Adipocyte (in vitro differentiated cells): ENCODE measurements around the gene ANGPT4.

Source experiments
- DNase-seq: peaks from one replicate; pipeline ENCODE4 v3.0.0-alpha.2; 2015; ENCODE audit warnings: low read depth
- H3K27me3 ChIP-seq: replicated peaks from 2 replicates; pipeline ENCODE4 v1.7.0; 2013; ENCODE audit warnings: mild to moderate bottlenecking, low read length, moderate library complexity; ENCODE audit not compliant: control insufficient read depth, insufficient read depth
- H3K36me3 ChIP-seq: 2 replicates; pipeline ENCODE4 v1.7.0; 2013; ENCODE audit warnings: low read length, mild to moderate bottlenecking, moderate library complexity; ENCODE audit not compliant: control insufficient read depth, insufficient read depth, severe bottlenecking
- H3K4me1 ChIP-seq: 2 replicates; pipeline ENCODE4 v1.7.0; 2013; ENCODE audit warnings: mild to moderate bottlenecking, low read length, moderate library complexity; ENCODE audit not compliant: control insufficient read depth, insufficient read depth
- H3K4me3 ChIP-seq: 2 replicates; pipeline ENCODE4 v1.7.0; 2013; ENCODE audit warnings: mild to moderate bottlenecking, low read length, moderate library complexity
- H3K9ac ChIP-seq: 2 replicates; pipeline ENCODE4 v1.7.0; 2013; ENCODE audit warnings: mild to moderate bottlenecking, low read length, moderate library complexity
- H3K9me3 ChIP-seq: 2 replicates; pipeline ENCODE4 v1.7.0; 2013; ENCODE audit warnings: mild to moderate bottlenecking, low read length, moderate library complexity; ENCODE audit not compliant: control insufficient read depth

The ANGPT4 gene

DNA sequence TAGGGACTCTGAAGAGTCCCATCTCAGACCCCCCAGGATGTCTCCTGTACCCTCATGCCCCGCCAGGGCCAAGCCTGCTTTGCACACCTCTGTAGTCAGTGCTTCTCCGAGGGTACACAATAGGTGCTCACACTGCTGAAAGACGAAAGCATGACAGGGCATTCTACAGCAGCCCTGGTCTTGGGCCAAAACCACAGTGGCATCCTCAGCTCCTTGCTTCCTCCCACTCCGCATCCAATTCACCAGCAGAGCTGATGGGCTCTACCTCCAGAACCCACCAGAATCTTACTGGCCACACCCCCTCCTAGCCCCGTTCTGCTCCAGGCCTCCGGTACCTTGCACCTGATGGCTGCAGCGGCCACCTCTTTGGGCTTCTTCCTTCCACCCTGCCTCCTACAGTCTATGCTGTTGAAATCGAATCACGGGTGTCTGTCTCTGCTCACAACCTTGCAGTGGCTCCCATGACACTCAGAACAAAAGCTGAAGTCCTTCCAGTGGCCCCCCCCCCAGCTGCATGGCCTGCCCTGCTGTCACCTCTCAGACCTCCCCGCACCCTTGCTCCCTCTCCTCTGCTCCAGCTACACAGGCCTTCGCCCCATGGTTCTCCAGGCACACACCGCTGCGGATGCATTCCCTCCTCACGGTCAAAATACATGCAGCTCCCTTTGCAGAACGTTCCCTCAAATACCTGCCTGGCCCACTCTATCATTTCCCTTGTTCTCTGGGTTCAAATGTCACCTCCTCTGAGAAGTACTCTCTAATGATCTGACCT, 1.2 kb downstream of the ANGPT4 start:
- Histone ChIP-seq H3K9me3 (no peaks in the 10 kb centered on the region), H3K4me3 (no peak overlapping the region), H3K27me3 (peaks cover 20% of the 10 kb centered on the region), H3K4me1 (peaks cover 31% of the 10 kb centered on the region), H3K9ac (no peak overlapping the region), H3K36me3 (no peaks in the 10 kb centered on the region)
- DNase-seq: no peak

DNA sequence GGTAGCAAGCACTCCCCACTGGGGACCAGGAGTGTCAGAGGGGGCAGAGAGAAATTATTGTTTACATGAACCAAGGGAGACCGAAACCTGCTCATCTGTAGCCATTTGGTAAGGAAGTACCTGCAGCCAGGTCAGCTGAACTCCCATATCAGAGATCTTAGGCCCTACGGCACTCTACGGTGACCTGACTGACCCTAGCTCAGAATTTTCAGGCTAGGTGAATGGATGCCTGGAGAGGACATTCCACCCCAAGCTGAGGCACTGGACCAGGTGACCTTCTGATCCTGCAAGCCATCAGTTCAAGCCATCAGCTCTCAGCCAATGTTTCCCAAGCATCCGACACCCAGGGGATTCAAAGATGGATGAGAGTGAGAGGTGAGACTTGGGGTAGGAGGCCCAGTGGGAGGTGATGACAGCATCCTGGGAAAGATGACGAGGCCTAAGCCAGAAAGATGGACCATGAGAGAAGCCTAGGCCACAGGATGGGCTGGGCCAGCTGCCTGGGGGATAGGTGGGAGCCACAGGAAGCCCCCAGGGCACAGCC, 2.8 kb downstream of the ANGPT4 start:
- no peaks in the 10 kb centered on the region for H3K36me3 ChIP-seq
- no peak overlapping the region for H3K4me3 ChIP-seq
- peaks cover 36% of the 10 kb centered on the region for H3K4me1 ChIP-seq
- peaks cover 14% of the 10 kb centered on the region for H3K27me3 ChIP-seq
- H3K9me3 ChIP-seq: no peaks in the 10 kb centered on the region
- no peak overlapping the region for H3K9ac ChIP-seq
- no peak for DNase-seq

DNA sequence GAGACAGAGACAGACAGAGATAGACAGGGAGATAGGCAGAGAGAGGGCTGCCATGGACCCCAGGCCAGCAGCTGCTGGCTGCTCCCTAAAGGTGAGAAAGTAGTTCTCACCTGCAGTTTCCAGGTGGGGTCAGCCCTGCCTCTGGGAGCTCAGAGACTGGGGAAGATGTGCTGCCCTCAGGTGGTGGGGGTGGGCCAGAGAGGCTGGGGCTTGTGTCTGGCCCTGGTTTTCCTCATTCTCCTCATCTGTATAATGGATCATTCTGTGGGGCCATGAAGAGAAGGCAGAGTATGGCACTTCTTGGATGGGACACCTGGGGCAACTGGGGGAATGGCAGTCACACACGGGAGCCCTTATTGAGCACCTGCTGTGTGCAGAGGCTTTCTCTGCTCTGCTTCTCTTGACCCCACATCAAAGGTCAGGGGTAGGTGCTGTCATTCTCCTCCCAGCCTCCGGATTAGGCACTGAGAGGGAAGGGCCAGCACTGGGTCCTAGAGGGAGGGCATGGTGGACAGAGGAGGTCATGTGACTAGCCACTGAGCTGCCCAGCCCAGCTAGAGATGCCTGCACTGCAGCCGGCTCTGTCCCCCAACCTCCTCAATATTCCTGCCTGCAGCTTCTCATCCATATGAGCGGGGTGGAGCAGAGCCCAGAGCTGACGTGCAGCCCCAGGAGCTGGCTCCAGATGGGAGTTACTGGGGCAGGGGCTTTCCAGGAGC, 4.1 kb downstream of the ANGPT4 start:
- Histone ChIP-seq H3K9me3 (no peaks in the 10 kb centered on the region), H3K4me1 (peaks cover 40% of the 10 kb centered on the region), H3K9ac (peak overlapping the region; percentile 76), H3K4me3 (no peak overlapping the region), H3K27me3 (peaks cover 2% of the 10 kb centered on the region), H3K36me3 (no peaks in the 10 kb centered on the region)
- no peak for DNase-seq

DNA sequence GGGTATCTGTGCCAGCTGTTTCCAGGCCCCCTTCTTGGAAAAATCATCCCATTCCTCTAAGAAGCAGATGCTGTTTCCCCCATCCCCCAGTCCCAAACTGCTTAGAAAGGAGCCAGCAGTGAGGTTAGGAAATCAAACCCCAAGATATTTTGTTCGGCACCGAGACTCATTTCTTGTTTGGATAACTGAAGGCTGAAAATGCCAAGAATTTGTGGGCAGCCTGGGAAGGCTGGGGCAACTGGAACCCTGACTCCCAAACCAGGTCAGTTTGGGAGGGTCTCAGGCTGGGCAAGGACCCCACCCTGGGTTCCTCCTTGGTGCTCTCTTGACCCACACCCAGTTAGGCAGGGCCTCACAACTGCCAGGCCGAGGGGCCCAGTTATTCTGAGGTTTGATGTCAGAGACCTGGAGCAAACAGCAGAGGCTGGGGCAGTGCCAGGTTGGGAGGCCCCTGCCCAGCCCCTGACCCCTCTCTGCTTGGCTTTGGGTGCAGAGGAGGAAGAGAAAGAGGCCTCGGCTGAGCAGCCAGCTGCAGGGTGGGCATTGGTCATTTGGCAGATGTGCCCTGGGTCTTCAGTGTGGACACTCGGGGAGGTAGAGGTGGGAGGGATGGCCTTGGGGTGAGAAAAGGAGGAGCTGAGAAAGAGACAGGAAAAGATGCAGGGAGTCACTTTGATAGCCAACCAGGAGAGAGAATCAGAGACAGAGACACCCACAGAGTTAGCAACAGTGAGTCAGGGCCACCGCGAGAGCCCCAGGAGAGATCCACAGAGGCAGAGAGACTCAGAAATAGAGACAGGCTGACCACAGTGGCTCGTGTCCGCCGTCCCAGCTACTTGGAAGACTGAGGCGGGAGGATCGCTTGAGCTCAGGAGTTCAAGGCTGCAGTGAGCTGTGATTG, 5.0 kb downstream of the ANGPT4 start:
- H3K4me1 ChIP-seq: peaks cover 47% of the 10 kb centered on the region
- H3K4me3 ChIP-seq: peak overlapping the region; percentile 9
- no peaks in the 10 kb centered on the region for H3K36me3 ChIP-seq
- peak overlapping the region; percentile 76 for H3K9ac ChIP-seq
- H3K27me3 ChIP-seq: no peaks in the 10 kb centered on the region
- peak; percentile 67 for DNase-seq
- H3K9me3 ChIP-seq: no peaks in the 10 kb centered on the region

DNA sequence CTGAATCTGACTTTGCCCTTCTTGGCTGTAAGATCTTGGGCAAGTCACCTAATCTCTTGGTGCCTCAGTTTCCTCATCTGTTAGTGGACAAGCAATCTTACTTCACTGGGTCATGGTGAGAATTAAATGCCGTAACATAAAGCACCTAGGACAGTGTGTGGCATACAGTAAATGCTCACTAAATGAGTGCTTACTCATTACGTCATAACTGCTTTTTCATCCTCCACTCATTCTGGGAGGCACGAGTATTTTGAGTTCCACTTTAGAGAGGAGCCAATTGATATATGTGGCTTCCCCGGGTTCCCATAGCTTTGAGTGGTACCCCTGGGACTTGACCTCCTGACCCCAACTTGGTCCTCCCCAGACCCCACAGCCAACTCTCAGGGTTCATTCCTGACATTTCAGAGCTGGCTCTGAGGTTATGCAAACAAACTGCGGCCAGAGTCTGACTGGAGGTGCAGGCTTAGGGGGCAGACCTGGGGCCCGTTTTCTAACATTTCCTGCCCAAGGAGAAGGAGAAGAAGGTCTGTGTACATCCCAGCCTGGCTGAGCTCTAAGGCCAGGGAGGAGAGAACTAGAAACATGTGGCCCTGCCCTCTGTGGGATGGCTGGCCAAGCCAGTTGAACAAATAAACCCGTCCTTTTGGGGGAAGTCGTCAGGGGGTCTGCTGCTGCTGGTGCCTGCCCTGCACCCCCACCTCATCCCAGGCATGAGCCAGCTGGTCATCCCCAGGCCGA, 5.8 kb downstream of the ANGPT4 start:
- peak; percentile 42 for DNase-seq
- Histone ChIP-seq H3K36me3 (no peaks in the 10 kb centered on the region), H3K4me1 (peaks cover 48% of the 10 kb centered on the region), H3K9ac (peak overlapping the region; percentile 76), H3K9me3 (no peaks in the 10 kb centered on the region), H3K4me3 (peak overlapping the region; percentile 9), H3K27me3 (no peaks in the 10 kb centered on the region)

DNA sequence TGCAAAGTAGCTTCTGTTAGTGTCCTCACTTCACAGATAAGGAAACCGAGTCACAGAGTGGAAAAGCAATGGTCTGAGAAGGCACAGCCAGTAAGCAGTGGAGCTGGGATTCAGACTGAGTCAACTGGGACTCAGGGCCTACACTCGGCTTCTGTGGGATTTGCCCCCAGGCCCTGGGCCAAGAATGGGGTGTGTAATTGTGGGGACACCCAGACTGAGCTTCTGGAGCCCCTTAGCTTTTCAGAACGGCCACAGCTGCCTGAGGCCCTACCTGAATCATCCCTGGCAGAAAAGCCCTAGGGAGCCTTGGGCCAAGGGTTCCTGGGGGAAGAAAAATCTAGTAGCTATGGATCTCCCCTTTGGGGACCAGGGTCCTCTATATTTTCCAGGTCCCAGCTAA, 6.5 kb downstream of the ANGPT4 start:
- H3K4me3 ChIP-seq: no peak overlapping the region
- H3K4me1 ChIP-seq: peaks cover 52% of the 10 kb centered on the region
- no peak for DNase-seq
- no peaks in the 10 kb centered on the region for H3K36me3 ChIP-seq
- no peak overlapping the region for H3K9ac ChIP-seq
- H3K9me3 ChIP-seq: no peaks in the 10 kb centered on the region
- no peaks in the 10 kb centered on the region for H3K27me3 ChIP-seq

DNA sequence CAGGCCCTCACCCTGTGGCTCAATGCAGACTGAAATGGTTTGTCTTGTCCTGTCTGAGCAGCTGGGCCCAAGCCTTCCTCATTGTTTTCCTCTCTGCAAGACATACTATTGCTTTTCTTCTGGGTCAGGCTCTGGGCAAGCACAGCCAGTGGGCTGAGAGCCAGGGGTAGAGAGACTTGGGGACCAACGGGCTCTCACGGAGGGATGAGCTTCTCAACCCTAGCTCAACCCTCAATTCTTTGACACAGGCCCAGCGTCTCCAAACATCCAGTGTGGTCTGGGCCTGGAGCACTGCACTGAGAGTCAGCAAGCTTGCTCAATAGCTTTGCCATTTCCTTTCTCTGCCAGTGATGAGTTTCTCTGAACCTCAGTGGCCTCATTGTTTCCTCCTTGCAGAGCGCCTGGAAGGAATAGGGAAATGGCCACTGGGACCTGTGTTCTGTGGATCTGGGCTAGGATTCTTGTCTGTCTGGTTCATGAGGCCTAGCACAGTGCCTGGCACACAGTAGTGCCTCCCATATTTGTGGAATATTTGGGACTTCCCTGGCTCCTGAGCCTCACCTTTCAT, 9.3 kb downstream of the ANGPT4 start:
- Histone ChIP-seq H3K36me3 (no peaks in the 10 kb centered on the region), H3K4me3 (no peak overlapping the region), H3K4me1 (peaks cover 54% of the 10 kb centered on the region), H3K9ac (no peak overlapping the region), H3K27me3 (peaks cover 4% of the 10 kb centered on the region), H3K9me3 (no peaks in the 10 kb centered on the region)
- DNase-seq: no peak

DNA sequence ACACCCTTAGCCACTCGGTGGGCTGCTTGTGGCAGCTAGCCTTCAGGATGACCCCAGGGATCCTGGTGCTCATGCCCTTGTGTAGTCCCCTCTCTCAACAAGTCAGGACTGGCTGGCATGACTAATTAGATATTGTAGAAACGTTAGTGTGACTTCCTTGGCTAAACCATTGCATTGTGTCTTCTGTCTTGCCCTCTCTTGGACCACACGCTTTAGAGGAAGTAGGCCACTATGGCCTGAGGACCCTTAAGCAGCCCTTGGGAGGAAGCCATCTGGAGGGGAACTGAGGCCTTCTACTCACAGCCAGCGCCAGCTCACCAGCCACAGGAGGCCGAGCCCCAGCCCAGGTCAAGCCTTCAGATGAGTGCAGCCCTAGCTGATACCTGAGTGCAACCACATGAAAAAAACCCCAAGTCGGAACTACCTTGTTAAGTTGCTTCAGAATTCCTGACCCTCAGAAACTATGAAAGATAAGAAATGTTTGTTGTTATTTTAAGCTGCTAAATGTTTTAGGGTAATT, 10.1 kb downstream of the ANGPT4 start:
- H3K4me3 ChIP-seq: no peak overlapping the region
- no peak overlapping the region for H3K9ac ChIP-seq
- no peak for DNase-seq
- peaks cover 47% of the 10 kb centered on the region for H3K4me1 ChIP-seq
- no peaks in the 10 kb centered on the region for H3K36me3 ChIP-seq
- peaks cover 4% of the 10 kb centered on the region for H3K27me3 ChIP-seq
- no peaks in the 10 kb centered on the region for H3K9me3 ChIP-seq

DNA sequence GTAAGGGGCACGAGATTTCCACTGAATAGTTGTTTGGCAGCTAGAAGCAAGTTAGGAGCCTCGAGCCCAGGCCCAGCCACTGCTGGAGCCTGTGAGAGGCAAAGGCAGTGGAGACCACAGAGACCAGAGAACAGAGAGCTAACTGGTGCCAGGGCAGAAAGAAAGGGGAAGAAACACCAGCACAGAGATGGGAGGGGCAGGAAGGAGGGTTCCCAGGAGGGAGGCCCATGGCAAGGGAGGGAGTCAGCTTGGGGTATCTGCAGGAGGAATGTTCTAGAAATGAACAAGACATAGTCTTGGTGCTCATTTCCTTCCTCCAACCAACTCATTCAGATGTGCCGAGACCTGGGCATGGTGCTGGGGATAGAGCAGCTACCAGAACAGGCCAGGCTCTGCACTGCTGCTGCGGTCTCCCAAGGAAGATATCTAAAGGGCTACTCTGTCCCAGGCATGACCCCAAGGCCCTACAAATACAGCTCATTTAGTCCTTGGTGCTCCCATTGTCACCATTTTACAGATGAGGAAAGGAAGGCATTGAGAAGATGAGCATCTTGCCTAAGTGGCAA, 10.7 kb downstream of the ANGPT4 start:
- no peaks in the 10 kb centered on the region for H3K9me3 ChIP-seq
- peaks cover 4% of the 10 kb centered on the region for H3K27me3 ChIP-seq
- H3K4me3 ChIP-seq: no peak overlapping the region
- DNase-seq: no peak
- peaks cover 42% of the 10 kb centered on the region for H3K4me1 ChIP-seq
- H3K9ac ChIP-seq: no peak overlapping the region
- H3K36me3 ChIP-seq: no peaks in the 10 kb centered on the region

DNA sequence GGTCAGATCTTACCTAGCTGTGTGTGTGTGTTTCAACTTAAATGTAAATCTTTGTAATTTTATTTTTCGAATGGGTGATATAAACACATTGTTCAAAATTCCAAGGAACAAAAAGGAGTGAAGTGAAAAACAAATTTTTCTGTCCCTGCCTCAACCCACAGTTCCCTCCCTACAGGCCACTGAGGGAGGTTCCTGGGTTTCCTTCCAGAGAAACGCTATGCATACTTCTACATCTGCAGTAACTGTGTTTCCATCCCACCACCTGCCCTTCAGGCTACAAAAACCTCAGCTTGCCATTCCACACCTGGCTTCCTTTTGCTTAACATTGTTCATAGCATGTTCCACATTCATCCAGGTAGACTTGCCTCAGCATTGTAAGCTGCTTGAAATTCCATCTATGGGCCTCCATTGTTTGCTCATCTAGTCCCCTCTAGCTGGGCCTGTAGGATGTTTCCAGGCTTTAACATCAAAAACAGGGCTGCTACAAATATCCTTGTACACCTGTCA, 12.0 kb downstream of the ANGPT4 start:
- DNase-seq: no peak
- Histone ChIP-seq H3K36me3 (no peaks in the 10 kb centered on the region), H3K9ac (no peak overlapping the region), H3K9me3 (no peaks in the 10 kb centered on the region), H3K4me3 (no peak overlapping the region), H3K27me3 (peaks cover 6% of the 10 kb centered on the region), H3K4me1 (peaks cover 31% of the 10 kb centered on the region)
